GM18951 (cell line): ENCODE measurements around the gene LHFPL2.
"Not testable (repeated sequence)": the region's sequence is repeated elsewhere in the genome, so short reads cannot be mapped to it uniquely, and the experiment has no call there.

ENCODE experiments used
- POLR2A ChIP-seq: IDR thresholded peaks from 4 replicates; pipeline ENCODE4 v1.6.1; 2011; ENCODE audit warnings: mild to moderate bottlenecking; ENCODE audit not compliant: insufficient read length, insufficient read depth; ENCODE audit errors: extremely low read depth
- in situ Hi-C: fragments of 300-500 bp; cut with MboI; formaldehyde crosslinking; loops from one replicate; pipeline ENCODE4 v1.12.0; 2022; ENCODE audit warnings: low sequenced_read_pairs, mixed read lengths, inconsistent platforms; ENCODE audit not compliant: unreplicated experiment

LHFPL2 gene

DNA sequence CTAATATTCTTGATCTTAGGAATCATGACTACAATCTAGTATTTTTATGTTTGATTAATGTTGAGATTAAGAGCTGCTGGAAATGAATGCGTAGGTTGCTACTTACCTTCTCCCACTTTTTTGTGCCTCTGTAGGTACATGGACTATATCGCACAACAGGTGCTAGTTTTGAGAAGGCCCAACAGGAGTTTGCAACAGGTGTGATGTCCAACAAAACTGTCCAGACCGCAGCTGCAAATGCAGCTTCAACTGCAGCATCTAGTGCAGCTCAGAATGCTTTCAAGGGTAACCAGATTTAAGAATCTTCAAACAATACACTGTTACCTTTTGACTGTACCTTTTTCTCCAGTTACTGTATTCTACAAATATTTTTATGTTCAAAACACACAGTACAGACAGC lies 173.2 kb downstream of the LHFPL2 start:
- TF ChIP-seq POLR2A, result no peak
- in situ Hi-C loops, result no loop called here

DNA sequence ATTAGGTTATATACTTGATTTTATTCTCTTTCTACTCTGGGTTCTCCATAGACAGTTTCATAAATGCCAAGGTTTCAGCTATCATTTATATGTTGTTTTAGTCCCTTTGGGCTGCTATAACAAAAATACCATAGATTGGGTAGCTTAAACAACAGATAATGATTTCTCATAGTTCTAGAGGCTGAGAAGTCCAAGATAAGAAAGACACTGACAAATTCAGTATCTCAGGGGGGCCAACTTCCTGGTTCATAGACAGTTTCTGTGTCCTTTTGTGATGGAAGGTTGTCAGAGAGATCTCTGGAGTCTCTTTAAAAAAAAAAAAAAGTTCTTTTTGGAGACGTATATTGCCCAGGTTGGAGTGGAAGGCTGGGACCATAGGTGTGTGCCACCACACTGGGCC lies 174.8 kb downstream of the LHFPL2 start:
- in situ Hi-C loops, result no loop called here
- TF ChIP-seq POLR2A, result no peak

DNA sequence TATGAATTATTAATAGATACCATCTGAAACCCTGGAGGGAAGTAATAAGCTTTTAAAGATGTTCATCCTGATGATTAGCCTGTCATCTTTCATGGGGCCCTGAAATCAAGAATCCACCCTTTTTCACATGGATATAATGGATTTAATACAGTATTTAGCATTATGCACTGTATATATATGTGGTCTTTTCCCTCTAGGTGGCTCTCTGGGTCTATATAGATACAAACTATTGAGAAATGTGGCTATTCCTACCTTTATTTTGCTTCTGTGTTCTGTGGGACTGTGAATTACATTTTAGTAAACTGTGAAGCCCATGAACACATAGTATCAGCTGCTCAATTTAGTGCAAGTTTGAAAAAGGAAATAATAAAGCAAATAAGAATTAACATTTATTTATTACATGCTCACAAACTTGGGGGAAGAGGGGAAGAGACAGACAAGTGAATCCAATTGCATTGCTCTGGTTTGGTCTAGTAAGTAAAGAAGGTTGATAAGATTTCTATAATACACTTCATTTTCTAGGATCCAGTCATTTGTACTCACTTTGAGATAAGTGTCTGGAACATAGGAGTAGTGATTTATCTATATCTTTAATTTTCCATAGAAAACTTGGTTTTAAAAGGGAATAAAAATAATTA lies 176.0 kb downstream of the LHFPL2 start:
- in situ Hi-C loops, result no loop called here
- no peak for TF ChIP-seq POLR2A

GRCh38 chr5:78471896-78472295 lies 176.7 kb downstream of the LHFPL2 start:
- TF ChIP-seq POLR2A, result no peak
- in situ Hi-C loops, result no loop called here

DNA sequence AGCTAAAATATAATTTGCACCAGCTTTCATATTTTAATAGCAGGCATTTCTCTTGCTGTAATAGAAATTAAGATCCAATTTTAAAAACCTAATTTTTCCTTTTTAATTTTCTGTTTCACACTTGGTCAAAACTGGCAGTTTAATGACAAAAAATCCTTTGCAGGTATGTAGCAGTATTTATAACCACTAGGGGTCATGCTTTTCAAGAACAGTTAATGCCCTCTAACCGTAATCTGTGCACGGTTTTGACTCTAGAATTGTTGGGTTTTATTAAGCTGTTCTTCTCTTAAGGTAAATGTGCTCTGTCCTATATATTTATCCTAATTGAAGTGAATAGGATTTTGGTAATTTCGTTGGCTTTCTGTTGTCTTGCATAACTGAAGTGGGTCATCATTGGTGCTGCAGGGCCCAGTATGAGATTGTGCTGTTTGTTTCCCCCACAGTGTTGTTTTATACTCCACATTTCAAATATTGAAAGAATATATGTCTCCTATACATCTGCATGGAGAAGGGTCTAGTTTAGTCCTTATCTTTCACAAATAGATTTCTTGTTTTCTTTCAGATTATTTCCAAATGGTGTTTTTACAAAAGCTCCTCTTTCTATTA lies 180.7 kb downstream of the LHFPL2 start:
- in situ Hi-C loops, result no loop called here
- no peak for TF ChIP-seq POLR2A

DNA sequence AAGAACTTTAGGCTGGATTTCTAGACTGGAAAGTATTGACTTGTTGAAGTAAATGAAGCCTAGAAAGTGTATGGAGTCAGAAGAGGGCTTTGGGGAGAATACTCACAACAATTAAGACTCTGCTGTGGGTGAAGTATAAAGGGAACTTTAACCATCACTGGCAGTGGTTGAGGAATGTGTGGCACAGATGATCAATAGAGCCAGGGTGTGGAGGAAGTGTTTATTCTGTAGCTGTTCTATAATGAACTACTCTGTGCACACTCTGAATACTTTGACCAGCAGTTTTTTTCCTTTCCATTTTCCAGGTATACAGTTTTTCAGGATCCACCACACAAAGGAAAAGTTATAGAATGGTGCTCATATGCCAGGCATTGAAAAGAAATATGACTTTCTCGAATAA lies 181.4 kb downstream of the LHFPL2 start:
- in situ Hi-C loops, result no loop called here
- no peak for TF ChIP-seq POLR2A

GRCh38 chr5:78458843-78459242 lies 189.7 kb downstream of the LHFPL2 start:
- TF ChIP-seq POLR2A, result no peak
- in situ Hi-C loops, result no loop called here

- in situ Hi-C loops, result not testable (repeated sequence)
Measured at GRCh38 chr5:78457507-78457906, 191.1 kb downstream of the LHFPL2 start.

- in situ Hi-C loops, result no loop called here
- TF ChIP-seq POLR2A, result no peak
Measured at GRCh38 chr5:78449103-78449502, 199.5 kb downstream of the LHFPL2 start.

GRCh38 chr5:78447775-78448424 lies 200.7 kb downstream of the LHFPL2 start:
- in situ Hi-C loops, result no loop called here

More at GRCh38 chr5:78447775-78448424, 200.7 kb downstream of the LHFPL2 start:
- TF ChIP-seq POLR2A, result no peak
